Mucosa of descending colon (tissue), 3 donors: ENCODE results near the gene SYNGR3. TPM values are rescaled to one million over a fixed set of nuclear protein-coding genes. Genes with fewer than 3 reads are reported as not detected.

Source experiments
- ATAC-seq: fragments of 200-7000 bp; cut with Tn5 transposase; one replicate; pipeline ENCODE4 v1.9.1; 2020; ENCODE audit warnings: mild to moderate bottlenecking, moderate library complexity
- DNase-seq, 3 donors: peaks; one replicate each; pipeline ENCODE4 v3.0.0-alpha.2; 2020
- H3K36me3 ChIP-seq: fragments of 200-600 bp; one replicate; pipeline ENCODE4 v1.8.0; 2021; ENCODE audit warnings: low read depth, mild to moderate bottlenecking
- H3K4me1 ChIP-seq: fragments of 200-600 bp; one replicate; pipeline ENCODE4 v1.8.0; 2021; ENCODE audit warnings: low read depth, mild to moderate bottlenecking
- H3K4me3 ChIP-seq: fragments of 200-600 bp; one replicate; pipeline ENCODE4 v1.8.0; 2021; ENCODE audit warnings: mild to moderate bottlenecking
- H3K9me3 ChIP-seq: fragments of 200-600 bp; one replicate; pipeline ENCODE4 v1.8.0; 2021; ENCODE audit warnings: mild to moderate bottlenecking
- CTCF ChIP-seq: fragments of 200-600 bp; IDR thresholded peaks from one replicate; pipeline ENCODE4 v1.8.0; 2022; ENCODE audit warnings: antibody characterized with exemption, mild to moderate bottlenecking
- intact Hi-C, 2 donors: fragments of 100-400 bp; cut with DNase I in 1 of 2; cut with micrococcal nuclease in 1 of 2; formaldehyde crosslinking; loops; one replicate each; pipeline versions ENCODE4 v1.11.0 to v1.11.1; 2022; cut with DNase I, micrococcal nuclease
- total RNA-seq, 3 donors: library from RNA; stranded (reverse); fragmentation: NEBNext Ultra II Directional in 2 of 3; extraction: Animal tissue kit (Norgen Biotek cat#: 25700) in 2 of 3; gene quantifications; one replicate each; pipeline versions ENCODE4 v1.2.1 to v1.2.4, GENCODE V29; 2021 to 2023
- donor health status: DM: no; HTN: no; CAD: no; lungs with moderate emphysema.
- donor health status: DM: no; HTN: no; CAD: no.
- donor health status: DM: no; HTN: yes; CAD: no.

SYNGR3 gene
- total RNA-seq, 3 donors from 2014 or later: 1.3 to 7.9 (median 1.5) TPM

- intact Hi-C loops: no loop called here
- TF ChIP-seq CTCF: no peak
- Histone ChIP-seq H3K4me3 (peak overlapping the region; percentile 80), H3K36me3 (peaks cover 2% of the 10 kb centered on the region), H3K4me1 (peaks cover 26% of the 10 kb centered on the region), H3K9me3 (no peaks in the 10 kb centered on the region)
- ATAC-seq (peak; percentile 34), DNase-seq (no peak)
Measured at GRCh38 chr16:1963806-1964505, 25.8 kb upstream of the SYNGR3 start.

DNA sequence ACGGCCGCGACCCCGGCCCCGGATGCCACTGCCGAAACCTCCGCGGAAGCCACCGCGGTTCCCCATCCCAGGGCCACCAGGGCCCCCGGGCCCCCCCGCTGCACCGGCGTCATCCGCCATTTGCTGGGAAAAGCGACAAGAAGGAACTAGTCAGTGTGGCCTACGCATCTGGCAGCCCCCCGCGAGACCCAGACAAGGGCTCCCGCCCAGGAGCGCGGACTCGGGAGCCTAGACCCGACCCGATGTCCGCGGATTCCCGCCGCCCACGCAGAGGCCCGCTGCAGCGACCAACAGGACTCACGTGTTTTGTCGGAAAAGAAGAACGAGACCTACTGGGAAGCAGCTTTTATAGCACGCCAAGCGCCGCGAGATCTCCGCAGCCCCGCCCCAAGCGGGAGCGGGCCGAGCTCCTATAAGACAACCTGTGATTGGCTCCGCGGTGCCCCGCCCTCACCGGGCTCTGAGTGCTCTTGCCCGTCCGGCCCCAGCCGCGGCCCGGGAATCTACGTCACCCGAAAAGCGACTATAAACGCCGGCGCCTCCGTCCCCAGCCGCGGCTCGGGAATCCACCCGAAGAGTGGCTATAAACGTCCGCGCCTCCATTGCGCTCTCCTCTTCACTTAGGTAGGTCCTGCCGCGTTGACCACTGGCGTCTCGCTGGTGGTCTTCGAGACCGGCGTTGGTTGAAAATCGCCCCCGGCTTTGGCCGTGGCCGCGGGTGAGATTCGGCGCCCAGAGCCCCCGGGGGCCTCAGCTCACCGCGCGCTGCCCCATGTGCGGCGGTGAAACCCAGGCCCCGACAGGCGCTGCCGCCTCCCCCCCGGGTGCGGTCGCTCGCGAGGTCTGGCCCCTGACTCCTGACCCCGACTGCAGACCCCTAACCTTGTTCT is 25.0 kb upstream of the SYNGR3 start, which contains the start of gene RPS2:
RPS2 (minus strand) TSS at position 321 of the 890 bp plus-strand sequence; CDS start at position 120, 201 bp downstream.
- Histone ChIP-seq H3K4me3 (peak within 1 kb of the TSS; percentile 80), H3K9me3 (no peaks in the 10 kb centered on the region), H3K4me1 (peaks cover 23% of the 10 kb centered on the region), H3K36me3 (peaks cover 2% of the 10 kb centered on the region)
- ATAC-seq (peak; percentile 96), DNase-seq (peak; percentile 98 to 100 (median 99))
- intact Hi-C loops: no loop called here
- TF ChIP-seq CTCF: no peak

DNA sequence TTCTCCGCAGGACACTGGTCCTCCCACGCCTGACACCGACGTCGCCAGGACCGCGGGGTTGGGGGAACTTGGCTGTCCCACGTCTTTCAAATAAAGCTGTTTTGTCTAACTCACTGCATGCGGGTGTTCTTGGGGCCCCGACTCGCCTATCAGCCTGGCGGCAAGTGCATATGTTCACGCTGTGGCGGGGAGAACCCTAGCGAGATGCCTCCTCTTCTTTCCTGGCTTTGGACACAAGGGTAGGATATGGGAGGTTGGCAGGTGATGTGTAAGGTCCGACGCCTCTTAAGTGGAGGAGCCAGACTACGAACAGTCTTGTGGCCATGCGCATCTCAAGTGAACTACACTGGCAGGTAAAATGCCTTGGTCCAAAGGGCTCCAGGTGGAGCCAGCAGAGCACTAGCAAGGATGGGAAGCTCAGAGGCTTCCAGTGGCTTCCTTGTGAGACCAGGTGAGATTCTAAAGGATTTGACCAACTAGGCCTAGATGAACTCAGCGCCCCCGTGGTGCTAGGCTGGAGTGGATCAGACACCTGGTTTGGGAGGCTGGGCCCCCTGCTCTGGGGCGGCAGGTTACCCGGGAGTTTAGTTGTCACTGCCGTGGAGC is 24.3 kb upstream of the SYNGR3 start:
- no peaks in the 10 kb centered on the region for H3K9me3 ChIP-seq
- ATAC-seq (peak; percentile 25), DNase-seq (no peak)
- H3K36me3 ChIP-seq: peaks cover 2% of the 10 kb centered on the region
- intact Hi-C loops: no loop called here
- TF ChIP-seq CTCF: no peak
- H3K4me3 ChIP-seq: peak overlapping the region; percentile 80
- peaks cover 22% of the 10 kb centered on the region for H3K4me1 ChIP-seq

- TF ChIP-seq CTCF: no peak
- Histone ChIP-seq H3K9me3 (no peaks in the 10 kb centered on the region), H3K4me3 (no peak within 1 kb of the TSS), H3K36me3 (peaks cover 2% of the 10 kb centered on the region), H3K4me1 (peaks cover 20% of the 10 kb centered on the region)
- no peak for DNase-seq
- intact Hi-C loops: no loop called here
- ATAC-seq: no peak
Measured at GRCh38 chr16:1966460-1966859, 23.3 kb upstream of the SYNGR3 start, which contains the start of gene RNF151. Gene RNF151 (plus strand): TSS chr16:1966856. CDS start chr16:1966882, 26 bp downstream.

GRCh38 chr16:1968146-1968953 is 21.4 kb upstream of the SYNGR3 start:
- Histone ChIP-seq H3K4me3 (no peak overlapping the region), H3K9me3 (no peaks in the 10 kb centered on the region), H3K4me1 (peaks cover 29% of the 10 kb centered on the region), H3K36me3 (no peaks in the 10 kb centered on the region)
- ATAC-seq (no peak), DNase-seq (no peak)
- no peak for TF ChIP-seq CTCF
- intact Hi-C loops: no loop called here
